ENCODE data around the gene LPP.

DNA sequence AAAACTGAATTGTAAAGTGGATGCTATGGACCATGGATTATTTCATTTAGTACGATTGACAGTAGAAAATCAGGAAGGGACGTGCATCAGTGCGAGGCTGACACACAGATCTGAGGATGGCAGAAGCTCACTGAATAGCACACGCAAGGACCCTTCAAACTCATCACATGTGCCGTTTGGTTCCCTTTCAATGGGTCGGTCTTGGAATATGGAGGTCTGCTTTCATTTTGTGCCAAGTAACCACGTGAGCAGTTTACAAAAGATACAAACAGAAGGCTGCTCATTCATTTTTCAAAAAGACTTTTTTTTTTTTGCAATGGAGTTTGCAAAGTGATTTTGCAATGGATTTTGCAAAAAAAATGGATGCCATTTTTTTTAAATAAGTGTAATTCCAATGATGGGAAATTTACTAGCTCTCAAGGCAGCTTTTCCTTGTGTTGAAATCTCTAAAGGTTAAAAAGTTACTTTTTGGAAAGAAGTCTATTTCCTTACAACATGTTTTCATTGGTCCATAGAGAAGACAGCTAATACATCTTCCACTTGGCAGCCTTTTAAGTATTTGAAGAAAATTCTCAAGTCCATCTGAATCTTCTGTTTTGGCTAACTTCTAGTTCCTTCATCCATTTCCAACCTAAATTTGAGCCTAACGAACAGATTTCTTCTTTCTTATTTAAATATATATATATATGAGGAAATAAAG is 625.5 kb downstream of the LPP start:
- TF ChIP-seq, protein P1, sequence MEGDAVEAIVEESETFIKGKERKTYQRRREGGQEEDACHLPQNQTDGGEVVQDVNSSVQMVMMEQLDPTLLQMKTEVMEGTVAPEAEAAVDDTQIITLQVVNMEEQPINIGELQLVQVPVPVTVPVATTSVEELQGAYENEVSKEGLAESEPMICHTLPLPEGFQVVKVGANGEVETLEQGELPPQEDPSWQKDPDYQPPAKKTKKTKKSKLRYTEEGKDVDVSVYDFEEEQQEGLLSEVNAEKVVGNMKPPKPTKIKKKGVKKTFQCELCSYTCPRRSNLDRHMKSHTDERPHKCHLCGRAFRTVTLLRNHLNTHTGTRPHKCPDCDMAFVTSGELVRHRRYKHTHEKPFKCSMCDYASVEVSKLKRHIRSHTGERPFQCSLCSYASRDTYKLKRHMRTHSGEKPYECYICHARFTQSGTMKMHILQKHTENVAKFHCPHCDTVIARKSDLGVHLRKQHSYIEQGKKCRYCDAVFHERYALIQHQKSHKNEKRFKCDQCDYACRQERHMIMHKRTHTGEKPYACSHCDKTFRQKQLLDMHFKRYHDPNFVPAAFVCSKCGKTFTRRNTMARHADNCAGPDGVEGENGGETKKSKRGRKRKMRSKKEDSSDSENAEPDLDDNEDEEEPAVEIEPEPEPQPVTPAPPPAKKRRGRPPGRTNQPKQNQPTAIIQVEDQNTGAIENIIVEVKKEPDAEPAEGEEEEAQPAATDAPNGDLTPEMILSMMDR (IDR thresholded peaks at IDR 0.05): no peak
- peak; percentile 6 to 8 for TF ChIP-seq POLR2AphosphoS5 (IDR thresholded peaks at IDR 0.05)
- TF ChIP-seq EP300 (IDR thresholded peaks at IDR 0.05): no peak
